Measurements from ENCODE around the gene ERBB4.

DNA sequence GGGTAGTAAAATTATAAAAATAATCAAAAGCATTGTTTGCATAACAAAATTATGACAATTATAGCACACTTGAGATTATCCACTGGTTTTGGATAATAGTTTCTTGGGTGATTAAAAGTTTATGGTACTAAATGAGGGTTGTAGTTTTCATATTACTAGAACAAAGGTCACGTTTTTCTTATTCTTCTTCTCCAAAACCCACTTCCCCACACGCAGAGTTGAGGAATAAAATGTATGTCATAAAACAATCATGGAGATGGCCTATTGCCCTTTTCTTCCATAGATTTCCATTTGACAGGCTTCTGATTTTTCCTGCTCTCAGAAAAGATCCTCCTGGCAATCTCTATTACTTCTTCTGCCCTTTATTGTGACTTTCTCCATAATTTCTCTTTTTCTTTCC, 863.9 kb downstream of the ERBB4 start:
- TF ChIP-seq, protein P1, sequence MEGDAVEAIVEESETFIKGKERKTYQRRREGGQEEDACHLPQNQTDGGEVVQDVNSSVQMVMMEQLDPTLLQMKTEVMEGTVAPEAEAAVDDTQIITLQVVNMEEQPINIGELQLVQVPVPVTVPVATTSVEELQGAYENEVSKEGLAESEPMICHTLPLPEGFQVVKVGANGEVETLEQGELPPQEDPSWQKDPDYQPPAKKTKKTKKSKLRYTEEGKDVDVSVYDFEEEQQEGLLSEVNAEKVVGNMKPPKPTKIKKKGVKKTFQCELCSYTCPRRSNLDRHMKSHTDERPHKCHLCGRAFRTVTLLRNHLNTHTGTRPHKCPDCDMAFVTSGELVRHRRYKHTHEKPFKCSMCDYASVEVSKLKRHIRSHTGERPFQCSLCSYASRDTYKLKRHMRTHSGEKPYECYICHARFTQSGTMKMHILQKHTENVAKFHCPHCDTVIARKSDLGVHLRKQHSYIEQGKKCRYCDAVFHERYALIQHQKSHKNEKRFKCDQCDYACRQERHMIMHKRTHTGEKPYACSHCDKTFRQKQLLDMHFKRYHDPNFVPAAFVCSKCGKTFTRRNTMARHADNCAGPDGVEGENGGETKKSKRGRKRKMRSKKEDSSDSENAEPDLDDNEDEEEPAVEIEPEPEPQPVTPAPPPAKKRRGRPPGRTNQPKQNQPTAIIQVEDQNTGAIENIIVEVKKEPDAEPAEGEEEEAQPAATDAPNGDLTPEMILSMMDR (IDR thresholded peaks at IDR 0.05 in 2 of 3, conservative IDR thresholded peaks at IDR 0.05 in 1 of 3; ENCODE audit: control insufficient read depth in 2 of 3, extremely low read depth in 1 of 3, insufficient read depth in 1 of 3, low read depth in 3 of 3, low read length in 3 of 3): no peak
- TF ChIP-seq BACH1 (IDR thresholded peaks at IDR 0.05; ENCODE audit: borderline replicate concordance): no peak
- no peak for TF ChIP-seq EZH2 (IDR thresholded peaks at IDR 0.05; ENCODE audit: borderline replicate concordance, control insufficient read depth, low read depth, low read length)
